Vagina (tissue), 2 donors: ENCODE results near the gene ELOVL3. TPM values are rescaled to one million over a fixed set of nuclear protein-coding genes. Genes with fewer than 3 reads are reported as not detected.
"Not testable (repeated sequence)": the region's sequence is repeated elsewhere in the genome, so short reads cannot be mapped to it uniquely, and the experiment has no call there.

Experiments
- DNase-seq, 2 donors: peaks; one replicate each; pipeline ENCODE4 v3.0.0-alpha.2; 2017; ENCODE audit errors: extremely low spot score in 2 of 2
- H3K27ac ChIP-seq: fragments of 200-600 bp; sonication (generic); one replicate; pipeline ENCODE4 v1.5.1; 2019
- H3K27me3 ChIP-seq: fragments of 200-600 bp; sonication (generic); one replicate; pipeline ENCODE4 v1.5.1; 2019
- H3K36me3 ChIP-seq, 2 donors: fragments of 200-600 bp; sonication (generic); one replicate each; pipeline ENCODE4 v1.5.1; 2017 to 2019
- H3K4me1 ChIP-seq: fragments of 200-600 bp; sonication (generic); one replicate; pipeline ENCODE4 v1.5.1; 2019
- H3K4me3 ChIP-seq, 2 donors: fragments of 200-600 bp; sonication (generic); 1 replicate in 1 of 2; 2 replicates in 1 of 2; pipeline ENCODE4 v1.5.1; 2016 to 2019
- H3K9me3 ChIP-seq: fragments of 200-600 bp; sonication (generic); one replicate; pipeline ENCODE4 v1.5.1; 2019
- CTCF ChIP-seq, 3 experiments: fragments of 450-650 bp in 2 of 3; fragments of 200-600 bp in 1 of 3; sonication (generic) in 1 of 3; IDR thresholded peaks; one replicate each; pipeline ENCODE4 v1.5.1; 2017 to 2019; ENCODE audit warnings: antibody characterized with exemption in 3 of 3, mild to moderate bottlenecking in 2 of 3, moderate library complexity in 2 of 3
- POLR2A ChIP-seq, 2 donors: fragments of 450-650 bp; IDR thresholded peaks; one replicate each; pipeline ENCODE4 v1.6.1; 2017; ENCODE audit warnings: antibody characterized with exemption in 2 of 2, mild to moderate bottlenecking in 2 of 2, moderate library complexity in 2 of 2
- POLR2AphosphoS5 ChIP-seq, 2 donors: sonication (generic); formaldehyde crosslinking; IDR thresholded peaks; one replicate each; pipeline ENCODE4 v1.9.0; 2017; ENCODE audit warnings: antibody characterized with exemption in 2 of 2, mild to moderate bottlenecking in 2 of 2, low read depth in 1 of 2; ENCODE audit not compliant: insufficient read depth in 1 of 2
- intact Hi-C: fragments of 100-400 bp; cut with DNase I; formaldehyde crosslinking; loops from one replicate; pipeline ENCODE4 v1.15.1; 2023
- total RNA-seq: library from RNA; depleted of rRNA; stranded (reverse); fragments of >200 nt; gene quantifications from one replicate; pipeline ENCODE4 v1.2.3, GENCODE V29; 2016

Gene ELOVL3
- total RNA-seq, 1 donor from 2014 or later: not detected

DNA sequence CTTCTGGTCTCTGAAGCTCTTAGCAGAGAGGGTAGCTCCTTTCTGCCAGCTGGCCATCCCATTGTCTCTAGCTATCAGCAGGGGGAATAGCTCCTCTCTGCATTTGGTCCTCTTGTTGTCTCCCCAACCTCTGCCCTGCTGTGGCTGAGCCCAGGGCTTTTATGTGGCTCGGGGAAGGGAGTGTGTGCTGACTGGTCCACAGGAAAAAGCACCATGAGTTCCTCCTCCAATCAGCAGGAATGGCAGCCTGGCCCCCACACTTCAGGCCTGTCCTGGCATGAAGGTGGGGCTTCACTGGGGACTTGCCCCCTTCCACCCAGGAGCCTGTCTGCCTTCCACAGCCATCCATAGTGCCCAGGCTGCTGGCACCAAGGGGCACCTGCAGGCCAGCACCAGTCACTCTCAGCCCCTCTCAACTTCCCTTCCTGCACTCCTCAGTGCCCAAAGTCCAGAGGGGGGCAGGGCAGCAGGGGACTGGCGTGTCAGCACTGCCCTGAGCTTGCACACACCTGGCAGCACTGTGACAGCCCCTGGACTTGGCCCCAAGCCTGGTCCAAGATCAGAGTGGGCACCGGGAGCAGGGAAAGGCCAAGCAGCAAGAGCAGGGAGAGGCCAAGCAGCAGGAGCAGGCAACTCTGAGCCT lies 37.7 kb upstream of the ELOVL3 start:
- no peaks in the 10 kb centered on the region for H3K9me3 ChIP-seq
- intact Hi-C loops: no loop called here

GRCh38 chr10:102188941-102189898 lies 36.9 kb upstream of the ELOVL3 start:
- H3K4me1 ChIP-seq, intact Hi-C loops, H3K36me3 ChIP-seq, H3K27ac ChIP-seq, H3K9me3 ChIP-seq, DNase-seq, H3K4me3 ChIP-seq, H3K27me3 ChIP-seq: not testable (repeated sequence)

More for the DNA sequence above, 37.7 kb upstream of the ELOVL3 start:
- Histone ChIP-seq H3K36me3 (no peaks in the 10 kb centered on the region), H3K4me1 (peaks cover 5% of the 10 kb centered on the region), H3K27me3 (no peaks in the 10 kb centered on the region), H3K4me3 (no peak overlapping the region), H3K27ac (no peak overlapping the region)
- no peak for DNase-seq
- TF ChIP-seq CTCF (IDR thresholded peaks at IDR 0.05) (no peak), POLR2A (IDR thresholded peaks at IDR 0.05) (no peak), POLR2AphosphoS5 (IDR thresholded peaks at IDR 0.05; ENCODE audit: insufficient read depth in 1 of 2, low read depth in 1 of 2) (no peak)

GRCh38 chr10:102191956-102192355 lies 34.1 kb upstream of the ELOVL3 start:
- H3K4me1 ChIP-seq: peaks cover 5% of the 10 kb centered on the region
- H3K36me3 ChIP-seq: no peaks in the 10 kb centered on the region
- DNase-seq: no peak
- intact Hi-C loops: no loop called here
- no peak overlapping the region for H3K27ac ChIP-seq
- TF ChIP-seq POLR2AphosphoS5 (IDR thresholded peaks at IDR 0.05; ENCODE audit: insufficient read depth in 1 of 2, low read depth in 1 of 2) (no peak), CTCF (IDR thresholded peaks at IDR 0.05) (no peak), POLR2A (IDR thresholded peaks at IDR 0.05) (no peak)
- H3K4me3 ChIP-seq: no peak overlapping the region
- H3K9me3 ChIP-seq: no peaks in the 10 kb centered on the region
- no peaks in the 10 kb centered on the region for H3K27me3 ChIP-seq

DNA sequence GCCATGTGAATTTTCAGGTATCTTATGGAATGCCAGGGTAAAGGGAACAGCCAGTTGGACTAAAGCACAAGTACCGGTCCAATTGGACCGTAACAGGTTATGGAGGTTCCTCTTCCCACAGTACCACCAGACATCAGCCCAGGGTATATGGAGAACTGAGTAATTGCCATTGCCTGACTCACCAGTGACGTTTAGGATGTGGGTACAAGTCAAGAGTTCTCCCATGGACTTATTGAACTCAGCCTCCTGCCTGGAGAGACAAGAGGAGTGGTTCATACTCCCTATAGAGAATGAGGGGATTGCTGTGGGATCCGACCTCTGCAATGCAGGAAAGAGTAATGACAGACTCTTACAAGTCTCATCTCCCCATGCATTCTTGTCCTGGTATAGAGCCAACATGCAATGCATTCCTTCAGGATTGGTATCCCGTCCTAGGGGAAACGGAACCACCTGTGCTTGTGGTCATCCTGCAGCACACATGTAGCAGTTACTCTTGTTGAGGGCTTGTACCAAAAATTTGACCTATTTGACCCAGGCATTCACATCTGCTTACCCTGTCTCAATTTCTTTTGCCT lies 30.7 kb upstream of the ELOVL3 start:
- Histone ChIP-seq H3K36me3 (no peaks in the 10 kb centered on the region), H3K4me1 (no peaks in the 10 kb centered on the region), H3K27ac (no peak overlapping the region), H3K27me3 (no peaks in the 10 kb centered on the region), H3K9me3 (no peaks in the 10 kb centered on the region), H3K4me3 (no peak overlapping the region)
- TF ChIP-seq CTCF (IDR thresholded peaks at IDR 0.05) (no peak), POLR2A (IDR thresholded peaks at IDR 0.05) (no peak), POLR2AphosphoS5 (IDR thresholded peaks at IDR 0.05; ENCODE audit: insufficient read depth in 1 of 2, low read depth in 1 of 2) (no peak)
- intact Hi-C loops: no loop called here
- DNase-seq: no peak

- Histone ChIP-seq H3K4me1 (no peaks in the 10 kb centered on the region), H3K4me3 (no peak overlapping the region), H3K27me3 (no peaks in the 10 kb centered on the region), H3K9me3 (no peaks in the 10 kb centered on the region), H3K36me3 (no peaks in the 10 kb centered on the region), H3K27ac (no peak overlapping the region)
- intact Hi-C loops: no loop called here
- DNase-seq: no peak
- no peak for TF ChIP-seq POLR2AphosphoS5 (IDR thresholded peaks at IDR 0.05; ENCODE audit: insufficient read depth in 1 of 2, low read depth in 1 of 2)
- TF ChIP-seq POLR2A (IDR thresholded peaks at IDR 0.05): no peak
- no peak for TF ChIP-seq CTCF (IDR thresholded peaks at IDR 0.05)
Observed at GRCh38 chr10:102196893-102197292, 29.2 kb upstream of the ELOVL3 start.
